Activated naive CD8-positive, alpha-beta T cell treated with anti-CD3 and anti-CD28 coated beads, Interleukin-2, amount 10 ng/mL, durations not matched to agents 7 days and 5 days (primary cell): ENCODE measurements around the gene MACO1. TPM values are rescaled to one million over a fixed set of nuclear protein-coding genes. Genes with fewer than 3 reads are reported as not detected.

Source experiments
- ATAC-seq: fragments of 150-1000 bp; cut with Tn5 transposase; one replicate; pipeline ENCODE4 v1.10.0; 2021; ENCODE audit warnings: low read depth, moderate library complexity
- POLR2A ChIA-PET: fragments of 350-600 bp; sonication (Branson Sonifier 250); formaldehyde crosslinking; loops from one replicate; lab custom pipeline; 2021; ENCODE audit warnings: antibody characterized with exemption; lab: Charles Lee
- DNase-seq: peaks from one replicate; pipeline ENCODE4 v3.0.0; 2021
- H3K27ac Mint-ChIP-seq: one replicate; pipeline ENCODE4 v1.8.0; 2022; ENCODE audit warnings: mild to moderate bottlenecking, mixed read lengths
- H3K27me3 Mint-ChIP-seq: one replicate; pipeline ENCODE4 v1.8.0; 2022; ENCODE audit warnings: mild to moderate bottlenecking, moderate library complexity, mixed read lengths
- H3K36me3 Mint-ChIP-seq: one replicate; pipeline ENCODE4 v1.8.0; 2021; ENCODE audit warnings: mild to moderate bottlenecking, mixed read lengths
- H3K4me1 Mint-ChIP-seq: one replicate; pipeline ENCODE4 v1.8.0; 2021; ENCODE audit warnings: mixed read lengths
- H3K4me3 Mint-ChIP-seq: one replicate; pipeline ENCODE4 v1.8.0; 2022; ENCODE audit warnings: mild to moderate bottlenecking, moderate library complexity, mixed read lengths
- H3K9me3 Mint-ChIP-seq: one replicate; pipeline ENCODE4 v1.8.0; 2021; ENCODE audit warnings: mixed read lengths
- total RNA-seq, 2 experiments: library from RNA; stranded (reverse); gene quantifications; one replicate each; pipeline ENCODE4 v1.2.3, GENCODE V29; 2021

Gene MACO1
- total RNA-seq, 2 experiments from 2014 or later, result 20.6 to 21.1 TPM

DNA sequence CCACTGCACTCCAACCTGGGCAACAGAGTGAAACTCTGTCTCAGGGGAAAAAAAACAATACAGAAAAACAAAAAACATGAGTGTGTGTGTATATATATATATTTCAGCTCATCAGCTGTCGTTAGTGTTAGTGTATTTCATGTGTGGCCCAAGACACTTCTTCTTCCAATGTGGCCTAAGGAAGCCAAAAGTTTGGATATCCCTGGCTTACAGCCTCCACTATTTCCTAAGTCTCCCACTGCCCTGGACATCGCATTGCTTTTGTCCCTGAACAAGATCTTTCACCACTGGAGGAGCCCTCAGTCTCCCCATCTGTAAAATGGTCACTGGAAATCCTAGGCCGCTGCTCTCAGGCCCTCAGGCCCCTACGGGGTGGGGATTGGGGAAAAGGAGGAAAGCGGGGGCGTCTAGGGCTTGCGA, 112.3 kb downstream of the MACO1 start:
- DNase-seq (no peak), ATAC-seq (no peak)
- peaks cover 2% of the 10 kb centered on the region for H3K27me3 Mint-ChIP-seq
- H3K27ac Mint-ChIP-seq, result no peak overlapping the region
- POLR2A ChIA-PET, result interaction anchor here (1.2 to 2.4 kb wide), 5 partner anchors 11 to 76 kb away, joined by 3 to 13 read pairs (median 7); no protein-coding TSS in a partner anchor
- peaks cover 26% of the 10 kb centered on the region for H3K4me1 Mint-ChIP-seq
- H3K9me3 Mint-ChIP-seq, result no peaks in the 10 kb centered on the region
- peaks cover 5% of the 10 kb centered on the region for H3K36me3 Mint-ChIP-seq
- H3K4me3 Mint-ChIP-seq, result peak overlapping the region; percentile 42

DNA sequence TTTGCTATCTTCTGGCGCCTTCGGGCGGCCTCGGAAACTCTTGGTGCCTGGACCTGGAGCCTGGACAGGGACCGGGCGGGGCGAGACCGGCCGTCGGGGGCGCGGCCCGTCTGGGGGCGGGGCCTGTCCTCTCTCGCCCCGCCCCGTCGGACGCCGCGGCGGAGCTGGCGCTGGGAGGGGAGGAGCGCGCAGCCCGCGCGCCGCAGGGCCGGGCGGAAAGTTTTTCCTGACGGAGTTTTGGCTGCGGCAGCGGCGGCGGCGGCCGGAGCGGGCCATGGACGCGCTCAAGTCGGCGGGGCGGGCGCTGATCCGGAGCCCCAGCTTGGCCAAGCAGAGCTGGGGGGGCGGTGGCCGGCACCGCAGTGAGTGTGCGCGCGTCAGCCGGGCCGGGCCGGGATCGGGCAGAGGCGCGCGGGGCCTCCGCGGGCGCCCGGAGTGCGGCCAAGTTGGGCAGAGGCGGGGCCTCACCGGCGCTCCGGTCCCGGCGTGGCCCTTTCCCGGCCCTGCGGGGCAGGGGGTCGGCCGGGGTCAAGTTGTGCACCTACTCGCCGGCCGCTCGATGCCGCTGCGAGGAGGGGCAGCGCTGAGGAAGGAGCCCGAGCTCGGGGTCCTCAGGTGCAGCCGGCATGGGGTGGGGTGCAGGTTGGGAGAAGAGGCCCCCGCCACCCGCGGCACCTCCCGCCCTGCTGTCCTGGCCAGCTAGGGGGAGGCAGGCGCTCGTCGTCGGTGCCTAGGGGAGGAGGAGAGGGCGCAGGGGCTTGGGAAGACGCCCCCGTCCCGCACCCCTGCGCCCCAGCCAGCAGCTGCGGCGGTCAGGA, 112.9 kb downstream of the MACO1 start, which contains the start of gene LDLRAP1:
TSS of gene LDLRAP1 (plus strand) at position 182 of the 818 bp plus-strand sequence. CDS start at position 275, 93 bp downstream.
- DNase-seq (peak; percentile 83), ATAC-seq (peak; percentile 82)
- Mint-ChIP-seq H3K4me1 (peaks cover 32% of the 10 kb centered on the region), H3K27me3 (peaks cover 2% of the 10 kb centered on the region), H3K9me3 (no peaks in the 10 kb centered on the region), H3K27ac (peak within 1 kb of the TSS; percentile 70), H3K4me3 (peak within 1 kb of the TSS; percentile 88), H3K36me3 (peaks cover 5% of the 10 kb centered on the region)
- POLR2A ChIA-PET, result interaction anchor here (1.2 to 2.4 kb wide), 5 partner anchors 10 to 76 kb away, joined by 3 to 13 read pairs (median 7); no protein-coding TSS in a partner anchor

DNA sequence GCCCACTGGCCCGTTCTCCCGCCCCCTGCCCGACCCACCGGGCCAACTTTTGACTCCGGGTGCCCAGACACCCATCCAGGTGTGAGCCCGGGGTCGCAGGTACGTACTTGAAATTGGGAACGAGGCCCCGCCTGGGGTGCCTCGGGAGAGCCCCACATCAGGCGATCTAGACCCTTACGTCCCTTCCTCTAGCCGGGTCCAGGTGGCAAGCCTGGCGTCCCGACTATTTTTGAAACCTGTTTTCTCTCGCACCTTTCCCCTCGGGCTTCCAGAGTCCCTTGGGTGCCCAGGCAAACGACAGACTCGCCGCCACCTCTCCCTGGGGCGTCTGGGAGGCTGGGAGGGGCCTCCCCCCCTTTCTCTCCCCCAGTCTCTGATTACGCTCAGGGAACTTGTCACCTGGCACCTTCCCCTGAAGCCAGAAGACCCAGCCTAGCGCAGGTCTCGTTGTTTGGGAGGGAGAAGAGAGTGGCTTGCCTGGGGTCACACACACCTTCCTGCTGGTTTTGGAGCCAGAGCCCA, 113.6 kb downstream of the MACO1 start:
- DNase-seq, result no peak
- H3K36me3 Mint-ChIP-seq, result peaks cover 5% of the 10 kb centered on the region
- peak overlapping the region; percentile 88 for H3K4me3 Mint-ChIP-seq
- peak overlapping the region; percentile 70 for H3K27ac Mint-ChIP-seq
- no peak for ATAC-seq
- POLR2A ChIA-PET, result interaction anchor here (1.2 to 2.4 kb wide), 4 partner anchors 9 to 23 kb away, joined by 4 to 13 read pairs (median 8); no protein-coding TSS in a partner anchor
- peaks cover 38% of the 10 kb centered on the region for H3K4me1 Mint-ChIP-seq
- peaks cover 2% of the 10 kb centered on the region for H3K27me3 Mint-ChIP-seq
- H3K9me3 Mint-ChIP-seq, result no peaks in the 10 kb centered on the region

DNA sequence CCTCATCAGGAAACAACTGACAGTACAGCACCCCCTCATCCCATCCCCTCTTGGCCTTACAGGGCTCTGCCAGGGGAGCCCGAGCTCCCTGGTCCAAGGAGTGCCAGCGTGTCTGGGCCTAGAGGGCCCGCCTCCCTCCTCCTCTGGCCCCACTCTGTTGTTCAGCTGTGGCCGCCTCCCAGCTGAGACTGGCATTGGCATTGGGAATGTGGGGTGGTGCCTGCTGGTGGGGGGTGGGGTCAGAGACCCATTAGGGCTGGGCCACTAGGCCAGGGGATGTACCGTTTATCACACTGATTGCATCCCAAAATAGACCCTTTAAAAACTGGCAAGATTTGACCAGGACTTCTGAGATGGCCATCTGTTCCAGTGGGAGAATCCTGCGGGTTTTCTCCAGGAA, 114.1 kb downstream of the MACO1 start:
- Mint-ChIP-seq H3K9me3 (no peaks in the 10 kb centered on the region), H3K27ac (peak overlapping the region; percentile 70), H3K36me3 (peaks cover 5% of the 10 kb centered on the region), H3K4me3 (peak overlapping the region; percentile 88), H3K27me3 (peaks cover 2% of the 10 kb centered on the region), H3K4me1 (peaks cover 43% of the 10 kb centered on the region)
- no peak for DNase-seq
- no peak for ATAC-seq
- POLR2A ChIA-PET, result interaction anchor here (1.9 to 2.4 kb wide), 2 partner anchors 9 to 20 kb away, joined by 9 to 13 read pairs; no protein-coding TSS in a partner anchor

DNA sequence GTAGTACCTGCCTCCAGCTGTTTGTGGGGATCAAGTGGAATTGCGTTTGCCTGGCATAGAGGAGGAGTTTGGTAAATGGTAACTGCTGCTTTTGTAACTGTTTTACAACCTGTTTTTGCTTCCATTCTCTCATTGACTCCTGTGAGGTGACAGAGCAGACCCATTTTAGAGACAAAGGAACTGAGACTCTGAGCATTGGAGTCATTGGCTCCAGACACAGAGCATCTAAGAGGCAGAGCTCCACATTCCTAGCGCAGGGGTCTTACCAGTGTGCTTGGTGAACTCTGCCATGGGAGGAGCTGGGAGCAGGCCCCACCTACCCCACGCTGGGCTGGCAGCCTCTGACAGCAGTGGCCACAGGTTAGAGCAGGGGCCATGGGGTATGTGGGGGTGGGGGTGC, 115.1 kb downstream of the MACO1 start:
- H3K27me3 Mint-ChIP-seq, result peaks cover 2% of the 10 kb centered on the region
- H3K9me3 Mint-ChIP-seq, result no peaks in the 10 kb centered on the region
- DNase-seq, result no peak
- H3K36me3 Mint-ChIP-seq, result peaks cover 5% of the 10 kb centered on the region
- peak overlapping the region; percentile 88 for H3K4me3 Mint-ChIP-seq
- no peak overlapping the region for H3K27ac Mint-ChIP-seq
- peaks cover 53% of the 10 kb centered on the region for H3K4me1 Mint-ChIP-seq
- POLR2A ChIA-PET, result interaction anchor here (2.1 kb wide), 1 partner anchor 19 kb away, joined by 6 read pairs; no protein-coding TSS in a partner anchor
- ATAC-seq, result no peak

DNA sequence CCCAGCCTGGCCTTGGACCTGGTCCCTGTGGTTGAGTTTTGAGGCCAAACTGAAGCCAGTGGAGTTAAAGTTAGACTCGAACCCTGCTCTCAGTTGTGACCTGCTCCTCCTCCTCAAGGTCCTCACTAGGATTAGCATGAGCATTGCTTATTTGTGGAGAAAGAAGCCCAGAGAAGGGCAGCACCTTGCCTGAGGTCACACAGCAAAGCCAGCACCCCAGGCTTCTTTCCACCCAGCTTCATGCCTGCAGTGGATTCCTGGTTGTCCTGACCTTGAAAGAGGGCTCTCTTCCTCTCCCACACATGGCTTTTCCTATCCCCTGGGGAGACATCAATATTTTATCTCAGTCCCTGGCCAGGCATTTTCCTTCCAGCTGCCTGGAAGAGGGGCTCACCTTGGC, 115.5 kb downstream of the MACO1 start:
- Mint-ChIP-seq H3K4me3 (no peak overlapping the region), H3K36me3 (peaks cover 5% of the 10 kb centered on the region), H3K4me1 (peaks cover 56% of the 10 kb centered on the region), H3K27ac (no peak overlapping the region), H3K27me3 (peaks cover 2% of the 10 kb centered on the region), H3K9me3 (no peaks in the 10 kb centered on the region)
- DNase-seq (no peak), ATAC-seq (no peak)
- POLR2A ChIA-PET, result interaction anchor here (2.1 kb wide), 1 partner anchor 19 kb away, joined by 6 read pairs; no protein-coding TSS in a partner anchor

DNA sequence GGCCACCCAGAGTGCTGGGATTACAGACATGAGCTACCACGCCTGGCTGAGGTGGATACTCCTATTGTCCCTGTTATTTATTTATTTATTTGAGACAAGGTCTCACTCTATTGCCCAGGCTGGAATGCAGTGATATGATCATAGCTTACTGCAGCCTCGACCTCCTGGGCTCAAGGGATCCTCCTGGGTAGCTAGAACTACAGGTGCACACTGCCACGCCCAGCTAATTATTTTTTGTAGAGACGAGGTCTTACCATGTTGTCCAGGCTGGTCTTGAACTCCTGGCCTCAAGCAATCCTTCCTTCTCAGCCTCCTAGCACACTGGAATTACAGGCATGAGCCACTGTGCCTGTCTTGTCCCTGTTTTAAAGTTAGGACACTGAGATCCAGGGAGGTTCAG, 117.9 kb downstream of the MACO1 start:
- ATAC-seq (no peak), DNase-seq (no peak)
- POLR2A ChIA-PET, result interaction anchor here (1.3 to 4.9 kb wide), 4 partner anchors 12 to 301 kb away, joined by 4 to 56 read pairs (median 15); partner anchors contain the start of genes MTFR1L and RSRP1
- Mint-ChIP-seq H3K27ac (peak overlapping the region; percentile 91), H3K4me3 (peak overlapping the region; percentile 74), H3K27me3 (no peaks in the 10 kb centered on the region), H3K4me1 (peaks cover 75% of the 10 kb centered on the region), H3K9me3 (no peaks in the 10 kb centered on the region), H3K36me3 (peaks cover 6% of the 10 kb centered on the region)

DNA sequence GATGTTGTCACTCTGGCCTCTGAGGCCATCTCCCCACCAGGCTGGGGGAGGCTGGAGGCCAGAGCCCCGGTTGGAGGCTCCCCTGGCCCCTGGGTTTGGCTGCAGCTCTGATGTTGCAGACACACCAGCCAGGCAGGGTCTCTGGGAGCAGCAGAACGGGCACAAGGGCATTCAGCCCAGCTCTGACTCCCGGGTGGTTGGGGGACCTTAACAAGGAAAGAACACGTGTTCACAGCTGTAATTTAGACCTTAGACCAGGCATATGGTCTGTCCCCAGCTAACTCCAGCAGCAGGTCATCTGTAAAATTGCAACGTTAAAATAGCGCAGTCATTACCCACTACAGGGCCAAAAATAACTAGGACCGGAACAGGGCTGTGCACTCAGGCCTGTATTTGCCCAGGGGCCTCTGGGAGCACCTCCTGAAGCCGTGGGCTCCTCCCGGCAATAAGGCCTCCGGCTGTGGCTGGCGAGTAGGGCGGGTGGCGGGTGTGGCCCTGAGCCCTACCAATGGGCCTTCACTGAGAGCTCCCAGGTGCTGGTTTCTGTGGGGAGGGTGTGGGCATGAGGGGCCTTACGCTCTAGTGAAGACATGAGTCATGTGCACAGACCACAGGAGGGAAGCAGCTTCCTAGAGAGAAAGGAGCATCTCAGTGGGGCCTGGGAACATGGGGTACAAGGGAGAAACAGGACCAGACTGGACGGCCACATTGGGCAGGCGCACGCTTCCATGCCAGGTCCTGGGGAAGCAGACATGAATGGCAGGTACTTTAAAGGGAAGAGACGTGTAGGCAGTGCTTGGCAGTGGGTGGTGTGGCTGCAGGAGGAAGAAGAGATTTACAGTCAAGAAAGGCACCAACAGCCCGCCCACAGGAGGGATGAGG, 118.8 kb downstream of the MACO1 start:
- ATAC-seq, result peak; percentile 92
- Mint-ChIP-seq H3K9me3 (no peaks in the 10 kb centered on the region), H3K27ac (peak overlapping the region; percentile 91), H3K4me3 (peak overlapping the region; percentile 74), H3K4me1 (peaks cover 76% of the 10 kb centered on the region), H3K36me3 (peaks cover 6% of the 10 kb centered on the region), H3K27me3 (no peaks in the 10 kb centered on the region)
- POLR2A ChIA-PET, result interaction anchor here (0.9 to 4.9 kb wide), 6 partner anchors 11 to 828 kb away, joined by 3 to 56 read pairs (median 7); partner anchors contain the start of genes MTFR1L and RSRP1
- peak; percentile 82 for DNase-seq

Other genes with a start within 250 kb of the MACO1 start
- 10 to 100 TPM; 50.1 to 52.9 TPM for gene SYF2, start 198.4 kb upstream of the MACO1 start, total RNA-seq
- gene RSRP1, start 183.4 kb upstream of the MACO1 start, total RNA-seq, result 100 to 1,000 TPM; 292 to 305 TPM
- not detected for gene RHD, start 158.4 kb upstream of the MACO1 start, total RNA-seq
- 100 to 1,000 TPM; 118 to 121 TPM for gene TMEM50A, start 92.6 kb upstream of the MACO1 start, total RNA-seq
- under 1 TPM; 0.17 to 0.25 TPM for gene RHCE, start 10.1 kb upstream of the MACO1 start, total RNA-seq
- 10 to 100 TPM; 77.3 to 79.6 TPM for gene LDLRAP1, start 112.7 kb downstream of the MACO1 start, total RNA-seq
- gene MAN1C1, start 185.9 kb downstream of the MACO1 start, total RNA-seq, result 10 to 100 TPM; 20.5 to 20.9 TPM